Activated T-cell treated with anti-CD3 and anti-CD28 coated beads, Interleukin-2, amount 50 U/mL, for 48 hours (primary cell): ENCODE results near the gene SLC25A18.
"Not testable (repeated sequence)": the region's sequence is repeated elsewhere in the genome, so short reads cannot be mapped to it uniquely, and the experiment has no call there.

Experiments used
- DNase-seq, 2 experiments: peaks; one replicate each; pipeline ENCODE4 v3.0.0-alpha.2; 2020

Gene SLC25A18

GRCh38 chr22:17612057-17612456, 48.8 kb downstream of the SLC25A18 start:
- no peak for DNase-seq

- no peak for DNase-seq
Observed at GRCh38 chr22:17613280-17613679, 50.0 kb downstream of the SLC25A18 start.

DNA sequence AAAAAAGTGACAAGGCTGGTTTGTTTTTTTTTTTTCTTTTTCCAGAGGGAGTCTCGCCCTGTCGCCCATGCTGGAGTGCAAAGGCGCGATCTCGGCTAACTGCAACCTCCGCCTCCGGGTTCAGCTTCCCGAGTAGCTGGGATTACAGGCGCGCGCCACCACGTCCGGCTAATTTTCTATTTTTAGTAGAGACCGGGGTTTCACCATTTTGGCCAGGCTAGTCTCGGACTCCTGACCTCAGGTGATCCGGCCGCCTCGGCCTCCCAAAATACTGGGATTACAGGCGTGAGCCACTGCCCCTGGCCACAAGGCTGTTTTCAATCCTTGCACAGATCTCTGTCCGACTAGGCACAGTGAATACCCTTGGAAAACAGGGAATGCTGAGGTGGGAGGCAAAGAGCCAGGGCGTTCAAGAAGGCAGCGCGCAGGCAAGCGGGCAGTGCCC, 64.7 kb downstream of the SLC25A18 start:
- no peak for DNase-seq

DNA sequence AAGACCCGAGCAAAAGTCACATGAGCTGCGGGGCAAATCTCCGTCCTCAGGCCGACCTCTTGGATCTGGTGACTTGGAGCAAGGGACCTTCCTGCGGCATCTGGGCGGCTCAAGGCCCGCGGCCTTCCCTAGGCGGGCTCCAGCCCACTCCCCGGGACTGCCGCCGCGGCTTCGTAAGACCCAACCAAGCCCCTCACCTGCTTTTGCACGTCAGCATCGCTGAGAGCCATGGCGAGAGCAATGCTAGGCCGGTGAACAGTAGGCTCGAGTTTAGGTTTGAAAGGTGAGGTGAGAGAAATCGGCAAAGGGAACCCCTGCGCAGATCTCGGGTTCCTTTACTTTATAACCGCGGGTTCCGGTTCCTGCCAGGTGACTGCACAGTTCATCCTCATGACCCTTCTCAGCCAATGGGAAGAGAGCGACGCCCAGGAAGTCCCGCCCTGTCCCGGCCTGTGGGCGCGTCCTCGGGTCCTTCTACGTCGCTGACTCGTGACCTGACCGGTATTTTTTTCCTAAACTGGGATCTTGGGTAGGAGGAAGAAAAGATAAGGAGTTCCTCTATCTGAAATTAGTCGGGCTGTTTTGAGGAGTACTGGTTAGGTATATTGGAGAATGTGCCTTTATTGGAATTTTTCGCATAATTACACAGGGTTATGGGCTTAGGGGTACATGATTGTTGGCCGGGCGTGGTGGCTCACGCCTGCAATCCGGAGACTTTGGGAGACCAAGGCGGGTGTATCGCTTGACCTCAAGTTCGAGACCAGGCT, 65.3 kb downstream of the SLC25A18 start, which contains the start of gene ATP6V1E1:
TSS of gene ATP6V1E1 (minus strand) at position 344 of the 767 bp plus-strand sequence. CDS start at position 230, 114 bp downstream.
- DNase-seq, result peak; percentile 96 to 97

DNA sequence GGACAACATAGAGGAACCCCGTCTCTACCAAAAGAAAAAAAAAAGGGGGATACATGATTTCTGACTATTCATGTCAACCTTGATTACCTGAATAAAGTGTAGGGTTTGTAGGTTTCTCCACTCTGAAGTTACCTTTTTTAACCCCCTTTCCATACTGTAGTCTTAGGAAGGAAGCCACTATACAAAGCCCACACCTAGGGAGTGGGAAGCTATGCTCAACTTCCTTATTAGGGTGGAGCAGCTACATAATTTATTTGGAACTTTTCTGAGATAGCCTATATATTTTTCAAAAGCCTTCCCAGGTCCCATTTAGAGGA, 65.8 kb downstream of the SLC25A18 start:
- DNase-seq, result no peak

GRCh38 chr22:17629641-17630040, 66.3 kb downstream of the SLC25A18 start:
- DNase-seq, result no peak

DNA sequence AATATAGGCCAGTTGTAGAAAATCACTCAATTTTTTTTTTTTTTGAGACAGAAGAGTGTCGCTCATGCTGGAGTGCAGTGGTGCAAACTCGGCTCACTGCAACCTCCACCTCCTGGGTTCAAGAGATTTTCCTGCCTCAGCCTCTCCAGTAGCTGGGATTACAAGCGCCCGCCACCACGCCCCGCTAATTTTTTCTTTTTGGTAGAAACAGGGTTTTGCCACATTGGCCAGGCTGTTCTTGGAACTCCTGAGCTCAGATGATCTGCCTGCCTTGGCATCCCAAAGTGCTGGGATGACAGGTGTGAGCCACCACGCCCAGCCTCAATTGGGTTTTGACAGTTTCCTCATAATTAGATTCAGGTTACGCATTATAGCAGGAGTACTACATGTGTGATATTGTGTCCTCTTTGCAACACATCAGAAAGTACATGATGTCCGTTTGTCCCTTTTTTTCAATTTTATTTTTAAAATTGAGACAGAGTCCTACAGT, 67.8 kb downstream of the SLC25A18 start:
- no peak for DNase-seq

DNA sequence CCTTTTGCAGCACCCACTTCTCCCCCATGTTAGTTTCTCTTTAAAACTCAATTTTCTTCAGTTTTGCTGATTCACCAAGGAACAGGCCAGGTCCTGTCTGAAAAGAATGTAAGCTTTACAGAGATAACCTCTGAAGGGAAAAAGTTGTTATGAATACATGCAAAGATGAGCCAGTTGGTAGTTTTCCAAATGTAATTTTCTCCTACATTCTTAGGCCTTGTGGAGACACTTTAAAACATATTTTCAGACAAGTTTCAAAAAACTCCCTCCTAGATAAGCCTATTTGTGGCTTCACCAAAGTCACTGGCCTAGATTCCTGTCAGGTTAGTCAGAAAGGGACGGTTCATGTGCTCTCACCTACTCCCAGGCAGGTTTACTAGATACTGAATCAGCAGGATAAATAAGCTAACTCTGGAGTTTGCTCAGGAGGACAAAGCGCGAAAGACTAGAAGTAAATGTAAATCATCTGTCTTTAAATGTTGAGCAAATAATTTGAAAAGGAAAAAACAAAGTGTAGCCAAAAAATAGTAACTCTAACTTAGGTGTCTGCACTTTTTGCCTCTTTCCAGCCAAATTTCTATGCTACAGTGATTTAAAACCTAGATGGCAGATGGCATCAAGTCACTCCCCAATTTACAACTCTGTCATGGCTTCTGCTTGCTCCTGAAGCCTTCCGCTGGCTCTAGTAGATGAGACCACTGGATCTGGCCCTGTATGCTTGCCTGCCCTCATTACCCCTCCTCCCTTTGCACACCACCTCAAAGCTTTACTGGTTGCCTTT, 70.1 kb downstream of the SLC25A18 start:
- no peak for DNase-seq

- no peak for DNase-seq
Observed at GRCh38 chr22:17633998-17634323, 70.7 kb downstream of the SLC25A18 start.

DNA sequence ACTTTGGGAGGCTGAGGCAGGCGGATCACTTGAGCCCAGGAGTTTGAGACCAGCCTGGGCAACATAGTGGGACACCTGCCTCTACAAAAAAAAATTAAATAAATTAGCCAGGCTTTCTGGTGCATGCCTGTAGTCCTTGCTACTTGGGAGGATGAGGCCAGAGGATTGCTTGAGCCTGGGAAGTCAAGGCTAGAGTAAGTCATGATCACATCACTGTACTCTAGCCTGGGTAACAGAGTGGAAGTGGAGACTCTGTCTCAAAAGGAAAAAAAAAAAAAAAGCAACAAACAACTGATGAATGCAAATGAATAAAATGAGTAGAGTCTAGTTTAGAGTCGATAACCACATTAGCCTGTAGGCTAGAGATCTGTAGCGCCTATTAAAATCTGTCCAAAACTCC, 71.4 kb downstream of the SLC25A18 start:
- DNase-seq, result no peak

- DNase-seq, result not testable (repeated sequence)
Observed at GRCh38 chr22:17636850-17637249, 73.6 kb downstream of the SLC25A18 start.

GRCh38 chr22:17637490-17638181, 74.3 kb downstream of the SLC25A18 start:
- DNase-seq, result no peak

GRCh38 chr22:17638182-17638431, 74.8 kb downstream of the SLC25A18 start:
- DNase-seq, result no peak

DNA sequence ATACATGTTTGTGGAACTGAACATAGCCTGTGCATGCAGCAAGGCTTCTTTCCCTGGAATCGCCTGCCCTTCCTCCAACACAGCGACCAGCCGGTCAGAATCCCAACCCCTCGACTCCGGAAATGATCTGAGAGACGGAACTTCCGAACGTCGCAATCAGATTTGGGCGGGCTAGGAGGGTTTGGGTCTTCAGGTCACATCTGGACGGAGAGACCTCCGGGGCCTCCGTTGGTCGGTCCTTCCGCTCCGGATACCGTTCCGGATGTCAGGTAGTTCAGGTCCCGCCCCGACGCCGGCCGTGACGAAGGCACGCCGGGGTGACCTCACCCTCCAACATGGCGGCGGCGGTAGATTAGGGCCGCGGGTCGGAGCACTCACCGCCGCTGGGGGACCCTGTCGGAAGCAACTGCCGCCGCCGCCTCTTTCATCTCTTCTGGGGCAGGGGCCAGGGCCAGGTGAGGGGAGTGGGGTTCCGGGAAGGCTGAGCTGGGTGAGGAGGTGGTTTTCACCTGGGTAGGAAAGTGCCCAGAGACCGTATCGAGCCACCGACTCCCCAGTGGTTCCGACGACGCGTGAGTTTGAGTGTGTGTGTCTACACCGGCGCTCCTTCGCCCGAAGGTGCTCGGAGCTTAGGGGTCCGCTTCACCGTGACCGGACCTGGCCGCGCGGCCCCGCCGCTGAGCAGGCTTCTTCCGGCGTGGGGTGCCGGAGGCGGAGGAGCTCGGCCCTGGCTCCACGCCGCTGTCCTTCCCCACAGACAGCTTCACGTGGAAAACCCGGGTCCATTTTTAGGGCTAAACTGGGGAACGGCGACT, 75.3 kb downstream of the SLC25A18 start, which contains the start of gene BCL2L13:
TSS of gene BCL2L13 (plus strand) at position 326 of the 815 bp plus-strand sequence. CDS start 16,955 bp downstream, outside the sequence.
- DNase-seq, result peak; percentile 91 to 94

DNA sequence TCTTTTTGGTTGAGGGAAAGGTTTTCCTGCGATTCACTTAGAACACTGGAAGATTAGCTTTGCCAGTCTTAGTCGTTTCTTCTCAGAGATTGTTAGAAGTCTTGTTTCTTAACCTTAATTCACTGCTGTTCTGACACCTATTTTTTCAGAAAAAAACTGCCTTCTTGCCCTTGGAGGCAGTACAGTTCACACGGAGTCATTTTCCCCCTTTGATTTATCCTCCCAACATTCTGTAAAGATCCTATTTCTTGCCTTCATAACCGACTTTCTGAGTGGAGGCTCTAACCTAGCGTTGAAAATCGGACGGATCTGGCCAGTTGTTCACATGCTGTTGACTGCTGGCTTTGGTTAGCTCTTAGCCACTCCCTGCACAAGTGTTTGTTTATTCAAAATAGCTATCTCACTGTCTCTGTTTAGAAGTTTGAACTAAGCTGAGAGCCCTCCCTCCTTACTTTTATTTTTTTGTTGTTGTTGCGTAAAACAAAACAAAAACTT, 76.0 kb downstream of the SLC25A18 start:
- DNase-seq, result peak in 1 of 2 experiments; percentile 25
